Measurements from ENCODE around the gene MBLAC1. TPM values are rescaled to one million over a fixed set of nuclear protein-coding genes. Genes with fewer than 3 reads are reported as not detected.
"Not testable (repeated sequence)": the region's sequence is repeated elsewhere in the genome, so short reads cannot be mapped to it uniquely, and the experiment has no call there.

The MBLAC1 gene
- total RNA-seq, 1 experiment from 2014 or later = 4.1 TPM

- in situ Hi-C loops (cut with HindIII; ENCODE audit: low pct_unique_long_range_greater_than_20kb, low sequenced_read_pairs) = no loop called here
- DNase-seq (ENCODE audit: low read depth, low spot score) = no peak
Observed at GRCh38 chr7:100137851-100138760, 11.3 kb downstream of the MBLAC1 start.

GRCh38 chr7:100141555-100141949, 14.8 kb downstream of the MBLAC1 start:
- in situ Hi-C loops (cut with HindIII; ENCODE audit: low pct_unique_long_range_greater_than_20kb, low sequenced_read_pairs) = no loop called here
- DNase-seq (ENCODE audit: low read depth, low spot score) = no peak

GRCh38 chr7:100142461-100142860, 15.7 kb downstream of the MBLAC1 start:
- in situ Hi-C loops (cut with HindIII; ENCODE audit: low pct_unique_long_range_greater_than_20kb, low sequenced_read_pairs) = no loop called here

GRCh38 chr7:100146350-100146749, 19.6 kb downstream of the MBLAC1 start:
- DNase-seq (ENCODE audit: low read depth, low spot score); in situ Hi-C loops (cut with HindIII; ENCODE audit: low pct_unique_long_range_greater_than_20kb, low sequenced_read_pairs): not testable (repeated sequence)

More at GRCh38 chr7:100142461-100142860, 15.7 kb downstream of the MBLAC1 start:
- DNase-seq (ENCODE audit: low read depth, low spot score) = no peak

- in situ Hi-C loops (cut with HindIII; ENCODE audit: low pct_unique_long_range_greater_than_20kb, low sequenced_read_pairs) = no loop called here
- DNase-seq (ENCODE audit: low read depth, low spot score) = no peak
Observed at GRCh38 chr7:100147278-100147677, 20.5 kb downstream of the MBLAC1 start.

DNA sequence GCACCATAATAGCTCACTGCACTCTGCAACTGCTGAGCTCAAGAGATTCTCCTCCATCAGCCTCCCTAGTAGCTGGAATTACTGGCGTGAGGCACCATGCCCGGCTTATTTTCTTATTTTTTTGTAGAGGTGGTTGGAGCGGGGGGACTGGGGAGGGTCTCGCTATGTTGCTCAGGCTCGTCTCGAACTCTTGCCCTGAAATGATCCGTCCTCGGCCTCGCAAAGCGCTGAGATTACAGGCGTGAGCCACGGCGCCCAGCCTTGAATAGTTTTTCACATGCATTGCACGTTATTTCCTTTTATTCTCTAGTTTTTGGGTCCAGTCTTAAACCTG, 21.4 kb downstream of the MBLAC1 start:
- in situ Hi-C loops (cut with HindIII; ENCODE audit: low pct_unique_long_range_greater_than_20kb, low sequenced_read_pairs) = no loop called here
- no peak for DNase-seq (ENCODE audit: low read depth, low spot score)

GRCh38 chr7:100148559-100149328, 22.0 kb downstream of the MBLAC1 start, which contains the start of gene LAMTOR4:
Gene LAMTOR4 (plus strand): TSS chr7:100148918. CDS start chr7:100148973, 55 bp downstream.
- in situ Hi-C loops (cut with HindIII; ENCODE audit: low pct_unique_long_range_greater_than_20kb, low sequenced_read_pairs) = no loop called here
- DNase-seq (ENCODE audit: low read depth, low spot score) = peak; percentile 100

- in situ Hi-C loops (cut with HindIII; ENCODE audit: low pct_unique_long_range_greater_than_20kb, low sequenced_read_pairs) = no loop called here
Observed at GRCh38 chr7:100152404-100152803, 25.6 kb downstream of the MBLAC1 start.

DNA sequence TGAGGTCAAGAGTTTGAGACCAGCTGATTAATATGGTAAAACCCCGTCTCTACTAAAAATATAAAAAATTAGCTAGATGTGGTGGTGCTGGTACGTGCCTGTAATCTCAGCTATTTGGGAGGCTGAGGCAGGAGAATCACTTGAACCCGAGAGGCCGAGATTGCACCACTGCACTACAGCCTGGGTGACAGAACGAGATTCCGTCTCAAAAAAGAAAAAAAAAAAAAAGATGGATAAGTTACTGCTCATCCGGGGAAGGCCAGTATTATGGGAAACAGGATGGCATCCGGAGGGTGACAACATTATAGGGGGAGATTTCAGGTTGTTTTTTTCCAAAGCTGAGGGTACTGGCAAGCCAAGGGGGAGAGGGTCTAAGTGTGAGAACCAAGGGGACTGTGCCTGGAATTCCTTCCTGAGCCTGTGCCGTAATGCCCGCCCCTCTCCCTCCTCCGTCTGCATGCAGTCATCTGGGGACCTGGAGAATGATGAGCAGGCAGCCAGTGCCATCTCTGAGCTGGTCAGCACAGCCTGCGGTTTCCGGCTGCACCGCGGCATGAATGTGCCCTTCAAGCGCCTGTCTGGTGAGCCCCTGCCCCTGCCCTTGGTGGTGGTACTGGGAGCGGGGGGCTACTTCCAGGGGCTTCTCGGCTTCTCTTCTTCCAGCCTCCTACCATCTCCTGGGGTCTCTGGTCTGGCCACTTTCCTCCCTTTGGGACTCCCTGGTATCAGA, 26.3 kb downstream of the MBLAC1 start:
- DNase-seq (ENCODE audit: low read depth, low spot score) = no peak
- in situ Hi-C loops (cut with HindIII; ENCODE audit: low pct_unique_long_range_greater_than_20kb, low sequenced_read_pairs) = no loop called here

More at GRCh38 chr7:100152404-100152803, 25.6 kb downstream of the MBLAC1 start:
- no peak for DNase-seq (ENCODE audit: low read depth, low spot score)

GRCh38 chr7:100153708-100154535, 27.2 kb downstream of the MBLAC1 start:
- no peak for DNase-seq (ENCODE audit: low read depth, low spot score)
- in situ Hi-C loops (cut with HindIII; ENCODE audit: low pct_unique_long_range_greater_than_20kb, low sequenced_read_pairs) = no loop called here

GRCh38 chr7:100154651-100155491, 28.1 kb downstream of the MBLAC1 start:
- in situ Hi-C loops (cut with HindIII; ENCODE audit: low pct_unique_long_range_greater_than_20kb, low sequenced_read_pairs) = no loop called here
- no peak for DNase-seq (ENCODE audit: low read depth, low spot score)

- no peak for DNase-seq (ENCODE audit: low read depth, low spot score)
- in situ Hi-C loops (cut with HindIII; ENCODE audit: low pct_unique_long_range_greater_than_20kb, low sequenced_read_pairs) = no loop called here
Observed at GRCh38 chr7:100155553-100156317, 29.0 kb downstream of the MBLAC1 start.

GRCh38 chr7:100156331-100157068, 29.7 kb downstream of the MBLAC1 start:
- no peak for DNase-seq (ENCODE audit: low read depth, low spot score)
- in situ Hi-C loops (cut with HindIII; ENCODE audit: low pct_unique_long_range_greater_than_20kb, low sequenced_read_pairs) = no loop called here

DNA sequence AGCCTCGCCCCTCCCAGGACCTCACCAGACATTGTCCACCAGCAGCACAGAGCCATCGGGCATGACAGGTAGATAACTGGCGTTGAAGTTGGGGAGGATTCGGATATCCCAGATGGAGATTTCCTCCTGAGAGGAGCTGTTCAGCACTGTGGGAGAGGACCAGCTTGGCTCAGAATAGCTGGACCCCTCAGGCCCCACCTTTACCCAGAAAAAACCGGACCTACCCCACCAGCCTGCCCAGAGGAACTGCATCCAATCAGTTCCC, 30.2 kb downstream of the MBLAC1 start:
- in situ Hi-C loops (cut with HindIII; ENCODE audit: low pct_unique_long_range_greater_than_20kb, low sequenced_read_pairs) = no loop called here
- no peak for DNase-seq (ENCODE audit: low read depth, low spot score)

Data from SK-MEL-5 (cell line).